Stimulated activated memory B cell treated with anti-CD40 and anti-IgM and Interleukin-4, amounts not matched to agents 10 μg/mL and 1 μg/mL and 100 μg/mL, for 72 hours (primary cell): ENCODE results near the gene TPD52L2.
"Not testable (repeated sequence)": the region's sequence is repeated elsewhere in the genome, so short reads cannot be mapped to it uniquely, and the experiment has no call there.

ENCODE experiments used
- ATAC-seq: fragments of 150-1000 bp; cut with Tn5 transposase; 2 replicates; pipeline ENCODE4 v1.10.0; 2021
- H3K27ac Mint-ChIP-seq: one replicate; pipeline ENCODE4 v1.8.0; 2022; ENCODE audit warnings: mild to moderate bottlenecking, mixed read lengths
- H3K27me3 Mint-ChIP-seq: one replicate; pipeline ENCODE4 v1.8.0; 2022; ENCODE audit warnings: mixed read lengths
- H3K36me3 Mint-ChIP-seq: one replicate; pipeline ENCODE4 v1.8.0; 2022; ENCODE audit warnings: mixed read lengths
- H3K4me1 Mint-ChIP-seq: one replicate; pipeline ENCODE4 v1.8.0; 2022; ENCODE audit warnings: mixed read lengths
- H3K4me3 Mint-ChIP-seq: one replicate; pipeline ENCODE4 v1.8.0; 2022; ENCODE audit warnings: mild to moderate bottlenecking, moderate library complexity, mixed read lengths
- H3K9me3 Mint-ChIP-seq: one replicate; pipeline ENCODE4 v1.8.0; 2022; ENCODE audit warnings: mixed read lengths

Gene TPD52L2

DNA sequence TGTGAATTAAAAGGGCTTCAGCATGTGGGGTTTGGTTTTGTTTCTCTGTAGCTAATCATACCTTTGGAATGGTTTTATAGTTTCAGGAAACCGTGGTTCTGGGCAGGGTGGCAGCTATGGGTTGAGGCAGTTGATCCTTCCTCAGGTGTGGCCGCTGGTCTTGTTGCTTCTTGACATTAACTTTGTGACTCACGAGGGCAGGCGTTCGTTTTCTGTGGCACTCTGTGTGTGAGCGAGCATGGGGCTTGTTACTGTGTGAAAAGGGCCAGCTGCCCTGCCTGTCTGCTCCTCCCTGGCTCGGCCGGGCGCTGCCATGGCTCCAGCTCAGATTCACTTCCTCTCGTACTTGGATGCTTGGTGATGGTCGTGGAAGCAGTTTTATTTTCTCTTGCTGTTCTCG lies 46.1 kb downstream of the TPD52L2 start:
- peaks cover 23% of the 10 kb centered on the region for H3K36me3 Mint-ChIP-seq
- no peak overlapping the region for H3K4me3 Mint-ChIP-seq
- H3K9me3 Mint-ChIP-seq: peaks cover 1% of the 10 kb centered on the region
- no peak for ATAC-seq
- no peaks in the 10 kb centered on the region for H3K27me3 Mint-ChIP-seq
- H3K4me1 Mint-ChIP-seq: peaks cover 55% of the 10 kb centered on the region
- no peak overlapping the region for H3K27ac Mint-ChIP-seq

DNA sequence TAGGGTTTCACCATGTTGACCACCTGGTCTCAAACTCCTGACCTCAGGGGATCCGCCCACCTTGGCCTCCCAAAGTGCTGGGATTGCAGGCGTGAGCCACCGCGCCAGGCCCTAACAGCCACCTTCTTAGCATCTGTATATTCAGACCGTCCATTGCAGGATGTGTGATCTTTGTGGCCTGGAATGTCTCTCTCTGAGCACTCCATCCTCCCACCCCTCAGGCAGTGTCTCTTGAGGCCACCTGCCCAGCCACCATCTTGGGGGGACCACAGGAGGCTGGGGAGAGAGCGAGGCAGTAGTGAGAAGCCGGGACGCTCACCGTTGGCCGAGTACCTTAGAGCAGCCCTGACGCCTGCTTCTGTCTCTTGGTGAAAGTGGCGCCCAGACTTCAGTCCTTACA lies 48.7 kb downstream of the TPD52L2 start:
- Mint-ChIP-seq H3K4me3 (no peak overlapping the region), H3K27ac (peak overlapping the region; percentile 25), H3K9me3 (peaks cover 3% of the 10 kb centered on the region), H3K4me1 (peaks cover 58% of the 10 kb centered on the region), H3K36me3 (peaks cover 33% of the 10 kb centered on the region), H3K27me3 (no peaks in the 10 kb centered on the region)
- no peak for ATAC-seq

DNA sequence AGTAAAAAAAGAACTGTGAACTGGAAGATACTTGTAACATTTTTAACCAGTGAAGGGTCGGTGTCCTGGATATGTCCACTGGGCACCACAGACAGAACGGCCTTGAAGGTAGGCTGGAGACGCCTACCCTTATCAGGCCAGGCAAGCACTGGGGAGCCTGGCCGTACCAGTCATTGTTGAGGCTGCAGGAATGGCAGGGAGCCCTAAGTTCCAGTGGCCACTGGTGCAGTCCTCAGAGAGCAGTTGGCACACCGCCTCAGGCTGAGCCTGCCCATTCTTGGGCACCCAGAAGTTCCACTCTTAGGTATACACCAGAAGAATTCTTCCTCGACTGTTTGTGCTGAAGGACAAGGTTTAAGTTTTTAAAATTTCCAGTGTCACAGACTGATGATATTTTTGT lies 50.4 kb downstream of the TPD52L2 start:
- peaks cover 53% of the 10 kb centered on the region for H3K4me1 Mint-ChIP-seq
- H3K36me3 Mint-ChIP-seq: peaks cover 28% of the 10 kb centered on the region
- no peak overlapping the region for H3K4me3 Mint-ChIP-seq
- no peaks in the 10 kb centered on the region for H3K27me3 Mint-ChIP-seq
- no peak overlapping the region for H3K27ac Mint-ChIP-seq
- no peak for ATAC-seq
- H3K9me3 Mint-ChIP-seq: peaks cover 3% of the 10 kb centered on the region

DNA sequence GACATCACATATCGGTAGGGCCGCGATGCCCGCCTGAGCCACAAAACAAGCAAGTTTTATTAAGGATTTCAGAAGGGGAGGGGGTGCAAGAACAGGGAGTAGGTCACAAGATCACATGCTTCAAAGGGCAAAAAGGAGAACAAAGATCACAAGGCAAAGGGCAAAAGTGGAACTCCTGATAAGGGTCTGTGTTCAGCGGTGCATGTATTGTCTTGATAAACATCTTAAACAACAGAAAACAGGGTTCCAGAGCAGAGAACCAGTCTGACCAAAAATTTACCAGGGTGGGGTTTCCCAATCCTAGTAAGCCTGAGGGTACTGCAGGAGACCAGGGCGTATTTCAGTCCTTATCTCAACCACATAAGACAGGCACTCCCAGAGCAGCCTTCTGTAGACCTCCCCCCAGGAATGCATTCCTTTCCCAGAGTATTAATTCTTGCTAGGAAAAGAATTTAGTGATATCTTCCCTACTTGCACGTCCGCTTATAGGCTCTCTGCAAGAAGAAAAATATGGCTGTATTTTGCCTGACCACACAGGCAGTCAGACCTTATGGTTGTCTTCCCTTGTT lies 51.4 kb downstream of the TPD52L2 start:
- H3K4me3 Mint-ChIP-seq, H3K9me3 Mint-ChIP-seq, H3K27me3 Mint-ChIP-seq, ATAC-seq: not testable (repeated sequence)
- Mint-ChIP-seq H3K36me3 (peaks cover 28% of the 10 kb centered on the region), H3K4me1 (peaks cover 44% of the 10 kb centered on the region), H3K27ac (peak overlapping the region; percentile 55)

DNA sequence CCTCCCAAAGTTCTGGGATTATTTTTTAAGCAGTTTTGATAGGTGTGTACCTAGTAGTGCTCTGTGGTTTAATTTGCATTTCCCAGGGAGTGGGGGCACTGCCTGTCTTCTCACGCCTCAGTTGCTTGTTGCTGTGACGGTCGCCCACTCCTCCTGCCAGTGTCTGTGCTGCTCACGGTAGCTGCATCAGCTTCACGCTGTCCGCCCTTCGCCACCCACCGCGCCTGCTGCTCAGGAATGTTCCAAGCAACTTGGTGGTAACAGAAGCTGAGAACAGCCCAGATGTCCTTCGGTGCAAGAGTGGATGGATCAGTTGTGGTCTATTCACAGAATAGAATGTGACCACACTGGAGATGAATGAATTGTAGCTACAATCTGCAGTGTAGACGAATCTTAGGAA lies 52.7 kb downstream of the TPD52L2 start:
- Mint-ChIP-seq H3K4me1 (peaks cover 39% of the 10 kb centered on the region), H3K36me3 (peaks cover 28% of the 10 kb centered on the region), H3K4me3 (peak overlapping the region; percentile 22), H3K27me3 (no peaks in the 10 kb centered on the region), H3K27ac (peak overlapping the region; percentile 71), H3K9me3 (peaks cover 3% of the 10 kb centered on the region)
- peak; percentile 94 for ATAC-seq

DNA sequence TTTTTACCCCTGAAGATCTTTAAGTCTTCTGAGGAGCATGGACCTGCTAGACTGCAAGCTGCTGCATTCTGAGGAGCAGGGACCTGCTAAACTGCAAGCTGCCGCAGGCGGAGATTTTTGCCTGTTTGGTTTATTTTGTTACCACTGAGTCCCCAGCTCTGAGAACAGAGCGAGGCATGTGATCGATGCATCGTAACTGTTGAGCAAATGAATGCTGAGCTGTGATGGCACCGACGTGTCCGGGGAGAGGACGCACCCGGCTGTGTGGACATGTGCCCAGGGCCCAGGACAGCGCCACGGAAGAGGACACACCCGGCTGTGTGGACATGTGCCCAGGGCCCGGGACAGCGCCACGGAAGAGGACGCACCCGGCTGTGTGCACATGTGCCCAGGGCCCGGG lies 54.1 kb downstream of the TPD52L2 start:
- H3K4me3 Mint-ChIP-seq: no peak overlapping the region
- H3K27ac Mint-ChIP-seq: peak overlapping the region; percentile 71
- H3K27me3 Mint-ChIP-seq: no peaks in the 10 kb centered on the region
- H3K36me3 Mint-ChIP-seq: peaks cover 28% of the 10 kb centered on the region
- H3K4me1 Mint-ChIP-seq: peaks cover 31% of the 10 kb centered on the region
- peaks cover 3% of the 10 kb centered on the region for H3K9me3 Mint-ChIP-seq
- no peak for ATAC-seq

DNA sequence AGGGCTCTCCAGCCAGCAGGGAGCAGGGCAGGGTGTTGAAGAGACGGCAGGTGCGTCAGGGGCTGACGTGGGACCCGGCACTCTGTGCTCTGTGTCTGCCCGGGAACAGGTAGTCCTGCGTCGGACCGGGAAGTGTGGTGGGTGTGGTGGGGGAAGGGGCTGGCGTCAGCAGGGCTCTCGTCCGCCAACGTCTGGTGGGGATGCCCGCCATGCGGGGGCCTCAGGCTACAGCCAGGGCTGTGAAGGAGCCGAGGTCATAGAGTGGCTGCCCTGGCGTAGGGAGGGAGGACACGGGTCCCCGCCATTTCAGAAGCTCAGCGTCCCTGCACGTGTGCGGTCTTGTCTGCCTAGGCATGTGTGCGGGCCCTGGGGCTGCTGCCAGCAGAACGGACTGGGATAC lies 55.2 kb downstream of the TPD52L2 start:
- Mint-ChIP-seq H3K4me1 (peaks cover 32% of the 10 kb centered on the region), H3K36me3 (peaks cover 26% of the 10 kb centered on the region), H3K9me3 (peaks cover 3% of the 10 kb centered on the region), H3K27ac (no peak overlapping the region), H3K27me3 (no peaks in the 10 kb centered on the region), H3K4me3 (no peak overlapping the region)
- ATAC-seq: no peak

DNA sequence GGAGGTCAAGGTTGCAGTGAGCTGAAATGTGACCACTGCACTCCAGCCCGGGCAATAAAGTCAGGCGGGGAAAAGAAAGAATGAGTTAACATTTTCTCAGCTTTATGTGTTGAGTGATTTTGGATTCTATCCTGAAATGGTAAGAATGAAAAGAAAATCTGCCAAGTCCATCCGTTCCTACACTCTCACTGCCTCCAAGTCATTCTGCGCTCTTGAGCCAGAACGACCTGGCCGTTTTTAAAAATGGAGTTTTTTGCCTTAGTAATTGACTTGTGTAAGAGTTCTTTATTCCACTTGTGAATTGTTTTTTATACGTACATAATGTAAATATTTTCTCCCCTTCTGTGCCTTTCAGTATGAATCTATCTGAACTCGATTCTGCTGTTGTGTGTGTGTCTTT lies 58.6 kb downstream of the TPD52L2 start:
- H3K27ac Mint-ChIP-seq: no peak overlapping the region

DNA sequence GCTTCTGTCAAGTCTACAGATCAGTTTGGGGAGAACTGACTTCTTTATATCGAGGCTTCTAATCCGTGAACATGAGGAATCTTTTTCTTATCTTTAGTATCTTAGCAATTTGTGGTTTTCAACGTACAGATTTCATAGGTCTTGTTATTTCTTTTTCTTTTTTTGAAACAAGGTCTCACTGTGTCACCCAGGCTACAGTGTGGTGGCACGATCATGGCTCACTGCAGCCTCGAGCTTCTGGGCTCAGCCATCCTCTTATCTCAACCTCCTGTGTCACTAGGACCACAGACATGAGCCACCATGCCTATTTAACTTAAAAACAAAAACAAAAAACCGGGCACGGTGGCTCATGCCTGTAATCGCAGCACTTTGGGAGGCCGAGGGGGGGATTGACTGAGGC lies 59.2 kb downstream of the TPD52L2 start:
- no peak overlapping the region for H3K27ac Mint-ChIP-seq
- peaks cover 33% of the 10 kb centered on the region for H3K36me3 Mint-ChIP-seq
- no peaks in the 10 kb centered on the region for H3K27me3 Mint-ChIP-seq
- ATAC-seq: no peak
- no peaks in the 10 kb centered on the region for H3K9me3 Mint-ChIP-seq
- H3K4me3 Mint-ChIP-seq: no peak overlapping the region
- peaks cover 20% of the 10 kb centered on the region for H3K4me1 Mint-ChIP-seq

More for the DNA sequence above, 58.6 kb downstream of the TPD52L2 start:
- Mint-ChIP-seq H3K9me3 (no peaks in the 10 kb centered on the region), H3K36me3 (peaks cover 27% of the 10 kb centered on the region), H3K4me3 (no peak overlapping the region), H3K27me3 (no peaks in the 10 kb centered on the region), H3K4me1 (peaks cover 26% of the 10 kb centered on the region)
- ATAC-seq: no peak

DNA sequence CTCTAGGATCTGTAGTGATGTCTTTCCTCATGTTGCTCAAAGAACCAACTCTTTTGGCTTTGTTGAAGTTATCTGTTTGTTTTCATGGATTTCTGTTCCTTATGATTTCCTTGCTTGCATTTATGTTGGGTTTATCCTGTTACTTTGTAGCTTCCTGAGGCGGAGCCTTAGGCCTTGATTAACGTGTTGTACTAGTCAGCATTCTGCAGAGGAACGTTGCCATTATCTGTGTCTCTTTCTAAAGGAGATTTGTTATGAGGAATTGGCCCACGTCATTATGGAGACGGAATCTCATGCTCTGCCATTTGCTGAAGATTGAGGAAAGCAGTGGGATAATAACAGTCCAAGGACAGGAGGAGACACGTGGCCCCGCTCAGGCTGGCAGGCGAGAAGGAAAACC lies 61.2 kb downstream of the TPD52L2 start:
- no peaks in the 10 kb centered on the region for H3K9me3 Mint-ChIP-seq
- peaks cover 20% of the 10 kb centered on the region for H3K4me1 Mint-ChIP-seq
- H3K27me3 Mint-ChIP-seq: no peaks in the 10 kb centered on the region
- ATAC-seq: no peak
- no peak overlapping the region for H3K4me3 Mint-ChIP-seq
- H3K36me3 Mint-ChIP-seq: peaks cover 50% of the 10 kb centered on the region
- no peak overlapping the region for H3K27ac Mint-ChIP-seq

DNA sequence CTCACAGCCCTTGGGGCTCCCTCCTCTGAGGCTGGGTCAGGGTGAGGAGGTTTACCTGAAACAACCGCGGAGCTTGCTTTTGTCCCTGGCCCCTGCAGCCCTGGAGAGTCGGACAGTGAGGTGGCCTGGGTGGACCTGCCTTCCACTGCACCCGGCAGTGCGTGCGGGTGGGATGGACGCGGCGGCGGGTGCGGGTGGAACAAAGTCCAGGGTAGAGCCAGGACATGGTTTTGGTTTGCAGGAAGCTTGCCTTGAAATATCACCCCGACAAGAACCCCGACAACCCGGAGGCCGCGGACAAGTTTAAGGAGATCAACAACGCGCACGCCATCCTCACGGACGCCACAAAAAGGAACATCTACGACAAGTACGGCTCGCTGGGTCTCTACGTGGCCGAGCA lies 64.0 kb downstream of the TPD52L2 start:
- Mint-ChIP-seq H3K27me3 (no peaks in the 10 kb centered on the region), H3K4me1 (peaks cover 20% of the 10 kb centered on the region), H3K27ac (no peak overlapping the region), H3K36me3 (peaks cover 65% of the 10 kb centered on the region), H3K9me3 (no peaks in the 10 kb centered on the region), H3K4me3 (no peak overlapping the region)
- ATAC-seq: no peak

DNA sequence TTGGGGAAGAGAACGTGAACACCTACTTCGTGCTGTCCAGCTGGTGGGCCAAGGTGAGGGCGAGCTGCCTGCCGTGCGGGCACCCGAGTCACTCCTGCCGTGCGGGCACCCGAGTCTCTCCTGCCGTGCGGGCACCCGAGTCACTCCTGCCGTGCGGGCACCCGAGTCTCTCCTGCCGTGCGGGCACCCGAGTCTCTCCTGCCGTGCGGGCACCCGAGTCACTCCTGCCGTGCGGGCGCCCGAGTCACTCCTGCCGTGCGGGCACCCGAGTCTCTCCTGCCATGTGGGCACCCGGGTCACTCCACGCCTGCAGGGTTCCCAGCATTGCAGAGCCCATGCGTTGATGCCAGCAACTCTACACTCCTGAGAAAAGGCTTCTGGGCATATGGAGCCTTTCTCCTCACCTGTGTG lies 64.4 kb downstream of the TPD52L2 start:
- peaks cover 69% of the 10 kb centered on the region for H3K36me3 Mint-ChIP-seq
- not testable (repeated sequence) for H3K4me3 Mint-ChIP-seq, H3K9me3 Mint-ChIP-seq, H3K27me3 Mint-ChIP-seq, ATAC-seq, H3K27ac Mint-ChIP-seq
- peaks cover 24% of the 10 kb centered on the region for H3K4me1 Mint-ChIP-seq

DNA sequence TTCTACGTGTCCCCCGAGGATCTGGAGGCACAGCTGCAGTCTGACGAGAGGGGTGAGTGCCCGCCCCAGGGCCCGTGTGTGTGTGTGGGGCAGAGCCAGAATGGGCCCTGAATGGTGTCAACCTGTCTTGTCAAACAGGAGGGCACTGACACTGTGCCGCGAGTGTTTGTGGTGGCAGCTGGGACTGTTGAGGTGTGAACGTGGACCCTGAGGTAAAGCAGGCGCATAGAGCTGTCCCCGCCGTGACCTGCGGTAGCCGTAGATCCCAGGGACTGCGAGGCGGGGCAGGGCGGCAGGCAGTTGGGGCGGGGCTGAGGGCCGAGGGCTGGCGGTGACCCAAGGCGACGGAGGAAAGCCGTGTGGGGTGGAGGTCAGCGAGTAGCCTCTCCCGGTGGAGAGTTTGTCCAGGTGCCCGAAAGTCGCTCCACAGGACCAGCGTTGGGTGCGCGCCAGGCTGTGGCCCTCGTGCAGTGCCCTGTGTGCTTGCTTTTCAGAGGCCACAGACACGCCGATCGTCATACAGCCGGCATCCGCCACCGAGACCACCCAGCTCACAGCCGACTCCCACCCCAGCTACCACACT lies 66.0 kb downstream of the TPD52L2 start:
- Mint-ChIP-seq H3K9me3 (no peaks in the 10 kb centered on the region), H3K27me3 (no peaks in the 10 kb centered on the region), H3K36me3 (peaks cover 75% of the 10 kb centered on the region), H3K4me1 (peaks cover 19% of the 10 kb centered on the region), H3K27ac (no peak overlapping the region), H3K4me3 (no peak overlapping the region)
- ATAC-seq: no peak

DNA sequence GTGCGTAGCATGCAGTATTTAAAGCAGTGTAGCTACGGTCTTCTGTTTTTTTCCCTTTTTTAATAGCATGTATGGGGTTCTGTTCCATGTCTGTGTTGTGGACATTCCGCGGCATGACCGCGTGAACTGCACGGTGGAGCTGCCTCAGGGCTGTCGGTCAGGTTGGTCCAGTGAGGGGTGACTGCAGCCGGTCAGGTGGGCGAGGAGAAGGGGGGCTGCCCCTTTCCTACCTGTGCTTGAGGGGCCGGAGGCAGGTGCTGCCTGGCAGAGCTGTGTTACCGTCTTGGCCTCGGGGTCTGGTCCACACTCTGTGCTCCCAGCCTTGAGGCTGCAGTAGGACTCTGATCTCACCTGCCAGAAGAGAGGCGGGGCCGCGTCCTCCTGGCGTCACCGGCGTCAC lies 66.7 kb downstream of the TPD52L2 start:
- Mint-ChIP-seq H3K4me1 (peaks cover 12% of the 10 kb centered on the region), H3K27ac (no peak overlapping the region), H3K4me3 (no peak overlapping the region), H3K36me3 (peaks cover 72% of the 10 kb centered on the region), H3K9me3 (no peaks in the 10 kb centered on the region), H3K27me3 (no peaks in the 10 kb centered on the region)
- no peak for ATAC-seq

DNA sequence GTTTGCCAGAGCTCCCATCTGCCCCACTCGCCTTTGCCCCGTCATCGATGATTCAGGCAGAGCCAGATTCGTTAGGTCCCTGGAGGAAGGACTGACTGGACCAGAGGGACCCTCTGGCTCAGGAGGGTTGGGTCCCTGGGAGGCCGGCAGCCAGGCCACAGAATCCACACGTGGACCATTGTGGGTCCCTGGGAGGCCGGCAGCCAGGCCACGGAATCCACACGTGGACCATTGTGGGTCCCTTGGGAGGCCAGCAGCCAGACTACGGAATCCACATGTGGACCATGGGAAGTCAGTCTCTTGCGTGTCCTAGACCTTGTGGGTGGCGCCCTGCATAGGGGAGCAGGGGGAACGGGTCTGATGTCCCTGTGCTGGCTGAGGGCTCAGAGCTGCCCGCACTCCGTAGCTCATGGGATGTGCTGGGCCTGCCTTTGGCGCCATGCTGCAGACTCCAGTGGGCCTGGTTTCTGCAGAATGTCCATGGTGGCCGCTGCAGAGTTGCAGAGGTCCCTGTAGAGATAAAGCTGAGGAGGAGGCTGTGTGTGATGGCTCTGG lies 67.6 kb downstream of the TPD52L2 start:
- H3K4me1 Mint-ChIP-seq: peaks cover 6% of the 10 kb centered on the region
- ATAC-seq: no peak
- no peak overlapping the region for H3K27ac Mint-ChIP-seq
- H3K9me3 Mint-ChIP-seq: no peaks in the 10 kb centered on the region
- H3K27me3 Mint-ChIP-seq: no peaks in the 10 kb centered on the region
- H3K4me3 Mint-ChIP-seq: no peak overlapping the region
- H3K36me3 Mint-ChIP-seq: peaks cover 67% of the 10 kb centered on the region

DNA sequence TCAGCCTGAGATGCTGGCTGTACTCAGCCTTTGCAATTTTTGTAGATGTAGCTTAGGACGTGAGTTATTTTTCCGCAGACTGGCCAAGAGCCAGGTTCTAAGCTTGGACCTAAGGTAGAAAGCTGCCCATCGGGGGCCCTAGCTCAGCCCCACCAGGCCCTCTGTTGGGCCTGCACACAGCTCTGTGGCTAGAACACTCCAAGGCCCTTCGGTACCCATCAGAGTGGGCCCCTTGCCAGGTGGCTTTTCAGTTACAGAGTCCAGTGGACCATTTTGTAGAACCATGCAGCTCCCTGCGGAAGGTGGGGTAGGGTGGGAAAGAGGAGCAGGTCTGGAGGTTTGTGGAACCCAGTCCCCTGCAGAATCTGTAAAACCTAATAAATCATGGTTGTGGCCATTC lies 68.6 kb downstream of the TPD52L2 start:
- no peak for ATAC-seq
- no peak overlapping the region for H3K27ac Mint-ChIP-seq
- peaks cover 6% of the 10 kb centered on the region for H3K4me1 Mint-ChIP-seq
- H3K4me3 Mint-ChIP-seq: no peak overlapping the region
- peaks cover 60% of the 10 kb centered on the region for H3K36me3 Mint-ChIP-seq
- no peaks in the 10 kb centered on the region for H3K9me3 Mint-ChIP-seq
- no peaks in the 10 kb centered on the region for H3K27me3 Mint-ChIP-seq
